ENCODE data around the gene IGFBP6. TPM values are rescaled to one million over a fixed set of nuclear protein-coding genes. Genes with fewer than 3 reads are reported as not detected.
A peak's percentile ranks its signal among the peaks of the same experiment; 100 is the strongest.

IGFBP6 gene
- total RNA-seq, 1 donor, result 723 TPM

- no peak for TF ChIP-seq CTCF (IDR thresholded peaks at IDR 0.05; ENCODE audit: insufficient read depth, low read length)
- DNase-seq (ENCODE audit: low read depth), result no peak
Measured at GRCh38 chr12:53060064-53060720, 37.3 kb upstream of the IGFBP6 start.

DNA sequence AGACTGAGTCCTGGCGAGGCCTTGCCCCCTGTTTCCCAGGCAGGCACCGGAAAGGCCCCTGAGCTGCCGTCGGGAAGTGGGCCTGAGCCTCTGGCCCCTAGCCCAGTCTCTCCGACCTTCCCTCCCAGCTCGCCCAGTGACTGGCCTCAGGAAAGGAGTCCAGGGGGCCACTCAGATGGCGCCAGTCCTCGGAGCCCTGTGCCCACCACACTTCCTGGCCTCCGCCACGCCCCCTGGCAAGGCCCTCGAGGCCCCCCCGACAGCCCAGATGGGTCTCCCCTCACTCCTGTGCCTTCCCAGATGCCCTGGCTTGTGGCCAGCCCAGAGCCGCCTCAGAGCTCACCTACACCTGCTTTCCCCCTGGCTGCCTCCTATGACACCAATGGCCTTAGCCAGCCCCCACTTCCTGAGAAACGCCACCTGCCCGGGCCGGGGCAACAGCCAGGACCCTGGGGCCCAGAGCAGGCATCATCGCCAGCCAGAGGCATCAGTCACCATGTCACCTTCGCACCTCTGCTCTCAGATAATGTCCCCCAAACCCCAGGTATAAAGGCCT lies 36.7 kb upstream of the IGFBP6 start:
- no peak for DNase-seq (ENCODE audit: low read depth)
- no peak for TF ChIP-seq CTCF (IDR thresholded peaks at IDR 0.05; ENCODE audit: insufficient read depth, low read length)
- H3K4me3 ChIP-seq (ENCODE audit: low read depth, low read length), result no peak overlapping the region

More at GRCh38 chr12:53060064-53060720, 37.3 kb upstream of the IGFBP6 start:
- H3K4me3 ChIP-seq (ENCODE audit: low read depth, low read length), result no peak overlapping the region

DNA sequence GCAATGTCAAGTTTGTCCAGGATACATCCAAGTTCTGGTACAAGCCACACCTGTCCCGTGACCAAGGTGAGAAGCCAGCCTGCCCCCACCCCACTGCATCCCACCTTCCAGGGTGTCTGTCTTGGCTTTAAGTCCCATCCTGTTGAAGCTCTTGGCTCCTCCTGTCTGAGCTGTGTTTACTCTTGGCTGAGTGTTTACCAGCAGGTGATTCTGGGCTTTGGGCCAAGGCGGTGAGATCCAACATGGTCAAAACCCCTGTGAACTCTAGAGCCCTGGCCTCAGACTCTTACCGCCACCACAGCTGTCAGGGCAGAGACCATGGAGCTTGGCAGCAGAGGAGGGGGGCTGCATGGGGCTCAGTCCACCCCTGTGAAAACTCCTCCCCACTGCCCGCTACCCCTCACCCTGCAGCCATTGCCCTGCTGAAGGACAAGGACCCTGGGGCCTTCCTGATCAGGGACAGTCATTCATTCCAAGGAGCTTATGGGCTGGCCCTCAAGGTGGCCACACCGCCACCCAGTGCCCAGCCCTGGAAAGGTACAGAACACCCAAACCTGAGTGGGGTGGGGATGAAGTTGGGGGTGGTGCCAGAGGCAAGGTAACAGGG lies 36.0 kb upstream of the IGFBP6 start:
- H3K4me3 ChIP-seq (ENCODE audit: low read depth, low read length), result no peak overlapping the region
- TF ChIP-seq CTCF (IDR thresholded peaks at IDR 0.05; ENCODE audit: insufficient read depth, low read length), result peak; percentile 10
- DNase-seq (ENCODE audit: low read depth), result no peak

DNA sequence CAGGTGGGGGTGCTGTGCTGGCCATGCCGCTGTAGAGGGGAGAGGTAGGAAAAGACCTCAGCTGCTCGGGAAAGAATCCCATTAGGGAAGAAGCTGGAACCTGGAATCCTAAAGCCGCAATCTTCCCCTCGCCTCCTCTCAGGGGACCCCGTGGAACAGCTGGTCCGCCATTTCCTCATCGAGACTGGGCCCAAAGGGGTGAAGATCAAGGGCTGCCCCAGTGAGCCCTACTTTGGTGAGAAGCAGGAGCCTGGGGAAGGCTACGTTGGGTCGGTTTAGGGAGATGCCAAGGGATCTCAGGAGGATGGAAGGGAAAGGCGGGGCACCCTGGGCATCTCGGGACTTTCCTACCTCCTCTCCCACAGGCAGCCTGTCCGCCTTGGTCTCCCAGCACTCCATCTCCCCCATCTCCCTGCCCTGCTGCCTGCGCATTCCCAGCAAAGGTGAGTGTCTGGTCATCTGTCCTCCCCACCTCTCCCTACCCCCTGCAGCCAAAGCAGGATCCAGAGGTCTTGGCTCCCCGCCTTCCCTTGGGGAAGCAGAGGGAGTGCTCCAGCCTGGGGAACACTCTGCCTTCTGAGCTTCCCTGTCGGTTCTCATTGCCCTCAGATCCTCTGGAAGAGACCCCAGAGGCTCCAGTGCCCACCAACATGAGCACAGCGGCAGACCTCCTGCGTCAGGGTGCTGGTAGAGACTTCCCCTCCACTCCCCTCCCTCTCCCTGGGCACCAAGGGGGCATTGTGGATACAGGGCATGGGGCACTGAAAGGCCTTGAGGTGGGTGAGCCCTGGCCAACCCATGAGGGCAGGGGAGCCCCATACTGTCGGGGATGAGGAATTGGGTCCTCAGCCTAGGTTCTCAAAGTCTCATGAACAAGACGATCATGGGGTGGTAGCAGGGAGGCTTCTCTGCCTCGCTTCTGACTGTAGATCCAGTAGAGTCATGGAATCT lies 35.2 kb upstream of the IGFBP6 start:
- DNase-seq (ENCODE audit: low read depth), result no peak
- H3K4me3 ChIP-seq (ENCODE audit: low read depth, low read length), result no peak overlapping the region
- TF ChIP-seq CTCF (IDR thresholded peaks at IDR 0.05; ENCODE audit: insufficient read depth, low read length), result no peak

- no peak for DNase-seq (ENCODE audit: low read depth)
- TF ChIP-seq CTCF (IDR thresholded peaks at IDR 0.05; ENCODE audit: insufficient read depth, low read length), result no peak
- H3K4me3 ChIP-seq (ENCODE audit: low read depth, low read length), result no peak overlapping the region
Measured at GRCh38 chr12:53062977-53063707, 34.3 kb upstream of the IGFBP6 start.
